ENCODE results near the gene SESTD1. TPM values are rescaled to one million over a fixed set of nuclear protein-coding genes. Genes with fewer than 3 reads are reported as not detected.

The SESTD1 gene
- total and polyA plus RNA-seq, 2 of the 13 experiments (the other 11 are each of a cell fraction or from before 2014, with no cell fraction given) = 74.4 to 101 TPM

DNA sequence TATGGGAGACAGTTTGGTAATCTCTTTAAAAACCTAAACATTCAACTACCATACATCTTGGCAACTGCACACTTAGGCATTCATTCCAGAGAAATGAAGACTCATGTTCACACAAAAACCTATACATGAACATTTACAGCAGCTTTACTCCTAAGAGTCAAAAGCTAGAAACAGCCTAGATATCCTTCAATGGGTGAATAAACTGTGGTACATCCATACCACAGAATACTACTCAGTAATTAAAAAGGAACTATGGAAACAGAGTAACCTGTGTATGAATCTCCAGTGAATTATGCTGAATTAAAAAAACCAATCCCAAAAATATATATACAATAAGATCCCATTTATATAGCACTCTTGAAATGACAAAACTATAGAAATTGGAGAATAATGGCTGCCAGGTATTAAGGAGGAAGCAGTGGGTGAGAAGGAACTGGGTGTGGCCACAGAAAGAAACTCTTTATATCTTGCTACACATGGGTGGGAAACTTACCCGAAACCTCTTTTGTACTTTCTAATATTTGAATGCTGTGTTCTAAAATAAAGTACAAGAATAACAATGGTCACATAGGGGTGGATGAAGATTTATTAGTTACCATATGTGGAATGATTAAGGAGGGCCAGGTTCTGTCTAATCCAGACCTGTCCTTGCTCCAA lies 13.7 kb downstream of the SESTD1 start (continued):
- TF ChIP-seq, protein P1, sequence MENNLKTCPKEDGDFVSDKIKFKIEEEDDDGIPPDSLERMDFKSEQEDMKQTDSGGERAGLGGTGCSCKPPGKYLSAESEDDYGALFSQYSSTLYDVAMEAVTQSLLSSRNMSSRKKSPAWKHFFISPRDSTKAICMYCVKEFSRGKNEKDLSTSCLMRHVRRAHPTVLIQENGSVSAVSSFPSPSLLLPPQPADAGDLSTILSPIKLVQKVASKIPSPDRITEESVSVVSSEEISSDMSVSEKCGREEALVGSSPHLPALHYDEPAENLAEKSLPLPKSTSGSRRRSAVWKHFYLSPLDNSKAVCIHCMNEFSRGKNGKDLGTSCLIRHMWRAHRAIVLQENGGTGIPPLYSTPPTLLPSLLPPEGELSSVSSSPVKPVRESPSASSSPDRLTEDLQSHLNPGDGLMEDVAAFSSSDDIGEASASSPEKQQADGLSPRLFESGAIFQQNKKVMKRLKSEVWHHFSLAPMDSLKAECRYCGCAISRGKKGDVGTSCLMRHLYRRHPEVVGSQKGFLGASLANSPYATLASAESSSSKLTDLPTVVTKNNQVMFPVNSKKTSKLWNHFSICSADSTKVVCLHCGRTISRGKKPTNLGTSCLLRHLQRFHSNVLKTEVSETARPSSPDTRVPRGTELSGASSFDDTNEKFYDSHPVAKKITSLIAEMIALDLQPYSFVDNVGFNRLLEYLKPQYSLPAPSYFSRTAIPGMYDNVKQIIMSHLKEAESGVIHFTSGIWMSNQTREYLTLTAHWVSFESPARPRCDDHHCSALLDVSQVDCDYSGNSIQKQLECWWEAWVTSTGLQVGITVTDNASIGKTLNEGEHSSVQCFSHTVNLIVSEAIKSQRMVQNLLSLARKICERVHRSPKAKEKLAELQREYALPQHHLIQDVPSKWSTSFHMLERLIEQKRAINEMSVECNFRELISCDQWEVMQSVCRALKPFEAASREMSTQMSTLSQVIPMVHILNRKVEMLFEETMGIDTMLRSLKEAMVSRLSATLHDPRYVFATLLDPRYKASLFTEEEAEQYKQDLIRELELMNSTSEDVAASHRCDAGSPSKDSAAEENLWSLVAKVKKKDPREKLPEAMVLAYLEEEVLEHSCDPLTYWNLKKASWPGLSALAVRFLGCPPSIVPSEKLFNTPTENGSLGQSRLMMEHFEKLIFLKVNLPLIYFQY (CRISPR knock-in tag; IDR thresholded peaks at IDR 0.05; ENCODE audit: borderline replicate concordance) = no peak
- no peak for TF ChIP-seq ZNF780A (CRISPR knock-in tag; IDR thresholded peaks at IDR 0.05)
- TF ChIP-seq, protein P2, sequence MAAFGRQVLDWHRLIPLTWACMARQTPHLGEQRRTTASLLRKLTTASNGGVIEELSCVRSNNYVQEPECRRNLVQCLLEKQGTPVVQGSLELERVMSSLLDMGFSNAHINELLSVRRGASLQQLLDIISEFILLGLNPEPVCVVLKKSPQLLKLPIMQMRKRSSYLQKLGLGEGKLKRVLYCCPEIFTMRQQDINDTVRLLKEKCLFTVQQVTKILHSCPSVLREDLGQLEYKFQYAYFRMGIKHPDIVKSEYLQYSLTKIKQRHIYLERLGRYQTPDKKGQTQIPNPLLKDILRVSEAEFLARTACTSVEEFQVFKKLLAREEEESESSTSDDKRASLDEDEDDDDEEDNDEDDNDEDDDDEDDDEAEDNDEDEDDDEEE (CRISPR knock-in tag; IDR thresholded peaks at IDR 0.05) = no peak
- TF ChIP-seq POLR2A (IDR thresholded peaks at IDR 0.05; ENCODE audit: insufficient read depth in 1 of 2, low read depth in 2 of 2, low read length in 2 of 2) = no peak
- TF ChIP-seq ELF4 (CRISPR knock-in tag; IDR thresholded peaks at IDR 0.05; ENCODE audit: borderline replicate concordance) = no peak
- TF ChIP-seq, protein P3, sequence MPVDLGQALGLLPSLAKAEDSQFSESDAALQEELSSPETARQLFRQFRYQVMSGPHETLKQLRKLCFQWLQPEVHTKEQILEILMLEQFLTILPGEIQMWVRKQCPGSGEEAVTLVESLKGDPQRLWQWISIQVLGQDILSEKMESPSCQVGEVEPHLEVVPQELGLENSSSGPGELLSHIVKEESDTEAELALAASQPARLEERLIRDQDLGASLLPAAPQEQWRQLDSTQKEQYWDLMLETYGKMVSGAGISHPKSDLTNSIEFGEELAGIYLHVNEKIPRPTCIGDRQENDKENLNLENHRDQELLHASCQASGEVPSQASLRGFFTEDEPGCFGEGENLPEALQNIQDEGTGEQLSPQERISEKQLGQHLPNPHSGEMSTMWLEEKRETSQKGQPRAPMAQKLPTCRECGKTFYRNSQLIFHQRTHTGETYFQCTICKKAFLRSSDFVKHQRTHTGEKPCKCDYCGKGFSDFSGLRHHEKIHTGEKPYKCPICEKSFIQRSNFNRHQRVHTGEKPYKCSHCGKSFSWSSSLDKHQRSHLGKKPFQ (CRISPR knock-in tag; IDR thresholded peaks at IDR 0.05; ENCODE audit: insufficient replicate concordance) = no peak
- no peak for TF ChIP-seq JUN (CRISPR knock-in tag; IDR thresholded peaks at IDR 0.05)
- TF ChIP-seq, protein P4, sequence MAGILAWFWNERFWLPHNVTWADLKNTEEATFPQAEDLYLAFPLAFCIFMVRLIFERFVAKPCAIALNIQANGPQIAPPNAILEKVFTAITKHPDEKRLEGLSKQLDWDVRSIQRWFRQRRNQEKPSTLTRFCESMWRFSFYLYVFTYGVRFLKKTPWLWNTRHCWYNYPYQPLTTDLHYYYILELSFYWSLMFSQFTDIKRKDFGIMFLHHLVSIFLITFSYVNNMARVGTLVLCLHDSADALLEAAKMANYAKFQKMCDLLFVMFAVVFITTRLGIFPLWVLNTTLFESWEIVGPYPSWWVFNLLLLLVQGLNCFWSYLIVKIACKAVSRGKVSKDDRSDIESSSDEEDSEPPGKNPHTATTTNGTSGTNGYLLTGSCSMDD (CRISPR knock-in tag; IDR thresholded peaks at IDR 0.05) = no peak

Data from HepG2 (cell line).